ENCODE results near the gene PROSER3.
"Not testable (repeated sequence)": the region's sequence is repeated elsewhere in the genome, so short reads cannot be mapped to it uniquely, and the experiment has no call there.

PROSER3 gene

DNA sequence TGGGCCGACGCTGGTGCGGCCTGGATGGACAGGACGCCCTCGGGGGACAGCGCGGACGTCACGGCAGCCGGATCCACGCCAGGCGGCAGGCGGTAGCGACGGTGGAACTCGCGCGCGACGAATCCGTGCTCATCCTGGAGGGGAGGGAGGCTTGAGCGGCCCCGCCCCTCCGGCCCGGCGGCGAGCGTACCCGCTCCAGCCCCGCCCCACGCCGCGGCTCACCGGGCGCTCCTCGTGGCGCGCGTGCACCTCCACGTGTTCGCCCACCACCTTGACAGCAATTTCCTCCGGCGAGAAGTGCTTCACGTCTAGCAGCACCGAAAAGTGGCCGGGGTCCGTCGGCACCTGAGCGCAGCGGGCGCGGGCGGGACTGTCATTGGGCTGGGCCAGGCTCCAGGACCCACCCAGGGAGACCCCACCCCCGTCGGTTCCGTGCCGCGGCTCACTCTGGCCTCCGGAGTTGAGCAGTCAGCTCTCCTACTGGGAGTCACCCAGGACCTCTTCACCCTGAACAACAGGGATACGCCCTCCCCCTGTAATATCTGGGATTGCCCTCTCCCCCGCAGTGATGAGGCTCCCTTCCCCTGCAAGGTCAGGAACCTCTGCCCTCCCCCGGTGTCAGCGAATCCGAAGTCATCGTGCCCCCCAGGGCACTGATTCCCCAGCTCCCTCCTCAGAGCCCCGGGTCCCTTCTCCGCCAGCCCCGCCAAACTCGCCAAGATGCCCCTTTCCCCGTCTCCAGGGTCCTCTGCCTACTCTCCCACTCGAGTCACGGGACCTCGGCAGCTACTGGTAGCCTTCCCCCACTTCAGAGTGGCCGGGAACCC, 2.2 kb upstream of the PROSER3 start:
- peak; percentile 70 for DNase-seq

GRCh38 chr19:35756377-35757230, 1.4 kb upstream of the PROSER3 start, which contains the start of gene HSPB6:
Gene HSPB6 (minus strand): TSS chr19:35757029. CDS start chr19:35757008, 21 bp downstream.
- peak; percentile 76 for DNase-seq

GRCh38 chr19:35757231-35757748, 686 bp upstream of the PROSER3 start:
- DNase-seq = peak; percentile 98

GRCh38 chr19:35759697-35760096, 1.7 kb downstream of the PROSER3 start:
- peak; percentile 32 for DNase-seq

GRCh38 chr19:35760711-35761349, 2.9 kb downstream of the PROSER3 start:
- no peak for DNase-seq

DNA sequence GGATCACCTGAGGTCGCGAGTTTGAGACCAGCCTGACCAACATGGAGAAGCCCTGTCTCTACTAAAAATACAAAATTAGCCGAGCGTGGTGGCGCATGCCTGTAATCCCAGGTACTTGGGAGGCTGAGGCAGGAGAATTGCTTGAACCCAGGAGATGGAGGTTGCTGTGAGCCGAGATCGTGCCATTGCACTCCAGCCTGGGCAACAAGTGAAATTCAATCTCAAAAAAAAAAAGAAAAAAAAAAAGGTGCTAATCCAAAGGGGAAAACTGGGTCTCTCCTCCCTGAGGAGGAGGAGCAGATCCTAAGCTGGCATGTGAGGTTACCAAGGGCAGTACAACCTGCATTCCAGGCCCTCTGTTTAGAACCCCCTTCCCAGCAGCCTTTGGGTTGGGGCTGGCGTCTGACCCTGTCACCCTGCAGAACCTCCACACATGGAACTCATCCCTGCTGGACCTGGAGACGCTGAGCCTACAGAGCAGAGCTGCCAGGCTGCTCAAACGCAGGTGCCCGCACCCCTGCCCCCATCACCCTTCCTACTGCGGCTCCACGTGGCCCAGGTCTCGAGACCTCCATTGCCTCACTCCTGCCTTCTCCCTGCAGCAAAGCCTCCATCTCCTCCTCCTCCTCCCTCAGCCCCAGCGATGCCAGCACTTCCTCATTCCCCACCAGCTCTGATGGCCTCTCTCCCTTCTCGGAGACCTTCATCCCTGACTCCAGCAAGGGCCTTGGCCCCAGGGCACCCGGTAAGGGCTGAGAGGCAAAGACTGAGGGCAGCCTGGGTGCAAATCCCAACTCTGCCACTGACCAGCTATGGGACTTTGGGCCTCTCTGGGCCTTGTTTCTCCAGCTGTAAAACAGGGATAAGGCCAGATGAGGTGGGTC, 6.7 kb downstream of the PROSER3 start:
- peak; percentile 35 for DNase-seq

DNA sequence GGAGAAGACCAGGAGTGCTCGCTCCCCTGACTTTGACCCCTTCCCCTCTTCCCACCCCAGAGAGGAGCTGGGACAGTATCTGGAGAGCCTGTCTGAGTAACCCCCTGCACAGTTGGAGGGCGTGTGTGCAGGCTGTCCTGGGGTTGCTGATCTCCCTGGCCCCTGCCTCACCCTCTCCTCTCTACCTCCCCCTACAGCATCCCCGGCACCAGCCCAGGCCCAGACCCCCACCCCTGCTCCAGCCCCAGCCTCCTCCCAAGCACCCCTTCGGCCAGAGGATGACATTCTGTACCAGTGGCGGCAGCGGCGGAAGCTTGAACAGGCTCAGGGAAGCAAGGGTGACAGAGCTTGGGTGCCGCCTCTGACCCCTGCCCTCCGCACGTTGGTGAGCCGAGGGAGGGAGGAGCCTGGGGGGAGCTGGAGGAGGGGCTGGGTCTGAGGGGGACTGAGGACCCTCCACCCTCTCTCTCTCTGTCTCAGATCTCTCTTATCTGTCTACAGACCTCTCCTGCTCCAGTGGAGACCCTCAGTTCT, 8.7 kb downstream of the PROSER3 start:
- peak; percentile 42 for DNase-seq

DNA sequence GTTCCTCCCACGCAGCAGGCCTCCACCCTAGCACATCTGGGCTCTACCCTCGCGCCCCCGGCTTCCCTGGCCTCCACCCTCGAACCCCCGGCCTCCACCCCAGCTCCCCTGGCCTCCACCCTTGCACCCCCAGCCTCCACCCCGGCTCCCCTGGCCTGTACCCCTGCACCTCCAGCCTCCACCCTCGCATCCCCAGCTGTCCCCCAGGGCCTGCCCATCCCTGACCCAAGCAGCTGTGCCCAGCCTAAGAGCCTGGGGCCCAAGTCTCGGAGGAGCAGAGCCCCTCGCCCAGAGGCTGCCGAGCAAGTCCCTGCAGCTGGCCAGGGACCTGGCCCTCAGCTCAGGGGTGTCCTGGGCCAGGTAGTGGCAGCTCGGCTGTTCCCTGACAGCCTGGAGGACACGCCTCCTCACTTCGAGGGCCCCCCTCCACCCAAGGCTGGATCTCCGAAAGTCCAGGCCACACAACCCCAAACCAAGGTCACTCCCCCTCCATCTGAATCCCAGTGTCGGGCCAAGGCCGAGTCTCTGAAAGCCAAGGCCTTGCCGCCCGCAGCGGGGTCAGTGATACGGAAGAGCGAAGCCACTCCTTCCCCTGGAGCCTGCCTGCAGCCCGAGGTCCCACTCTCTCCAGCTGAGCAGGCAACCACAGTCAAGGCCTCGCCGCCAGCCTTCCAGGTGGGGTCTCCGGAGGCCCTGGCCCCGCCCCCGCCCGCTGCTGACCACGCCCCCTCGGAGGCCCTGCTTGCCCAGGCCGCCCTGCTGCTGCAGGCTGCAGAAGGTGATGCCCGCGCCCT, 9.5 kb downstream of the PROSER3 start:
- DNase-seq = peak; percentile 90

GRCh38 chr19:35768082-35768421, 10.1 kb downstream of the PROSER3 start:
- no peak for DNase-seq

- DNase-seq = not testable (repeated sequence)
Observed at GRCh38 chr19:35772362-35772761, 14.4 kb downstream of the PROSER3 start.

DNA sequence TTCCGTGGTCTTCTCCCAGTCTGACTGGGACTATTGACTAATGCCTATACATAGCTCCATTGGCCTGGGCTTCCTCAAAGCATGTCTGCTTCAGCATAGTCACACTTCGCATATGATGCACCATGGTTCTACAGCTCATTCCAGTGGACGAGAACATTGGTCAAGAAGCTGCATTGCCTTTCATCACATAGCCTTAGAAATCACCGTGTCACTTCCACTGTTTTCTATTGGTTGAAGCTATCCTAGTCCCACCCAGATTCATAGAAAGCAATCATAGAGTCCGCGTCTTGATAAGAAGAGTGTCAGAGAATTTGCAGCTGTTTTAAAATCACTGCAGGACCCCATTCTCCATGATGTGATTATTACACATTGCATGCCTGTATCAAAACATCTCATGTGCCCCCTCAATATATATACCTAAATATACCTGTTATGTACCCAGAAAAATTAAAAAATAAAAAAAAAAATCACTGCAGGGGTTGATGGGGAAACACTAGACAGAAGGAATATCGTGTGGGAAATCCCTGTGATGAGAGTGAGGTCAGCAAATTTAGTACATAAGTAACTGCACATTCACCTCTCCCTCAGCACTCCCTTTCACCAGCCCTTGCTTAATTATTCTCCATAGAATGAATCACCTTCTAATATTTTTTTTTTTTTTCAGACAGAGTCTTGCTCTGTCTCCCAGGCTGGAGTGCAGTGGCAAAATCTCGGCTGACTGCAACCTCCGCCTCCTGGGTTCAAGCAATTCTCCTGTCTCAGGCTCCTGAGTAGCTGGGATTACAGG, 15.2 kb downstream of the PROSER3 start:
- DNase-seq = no peak

DNA sequence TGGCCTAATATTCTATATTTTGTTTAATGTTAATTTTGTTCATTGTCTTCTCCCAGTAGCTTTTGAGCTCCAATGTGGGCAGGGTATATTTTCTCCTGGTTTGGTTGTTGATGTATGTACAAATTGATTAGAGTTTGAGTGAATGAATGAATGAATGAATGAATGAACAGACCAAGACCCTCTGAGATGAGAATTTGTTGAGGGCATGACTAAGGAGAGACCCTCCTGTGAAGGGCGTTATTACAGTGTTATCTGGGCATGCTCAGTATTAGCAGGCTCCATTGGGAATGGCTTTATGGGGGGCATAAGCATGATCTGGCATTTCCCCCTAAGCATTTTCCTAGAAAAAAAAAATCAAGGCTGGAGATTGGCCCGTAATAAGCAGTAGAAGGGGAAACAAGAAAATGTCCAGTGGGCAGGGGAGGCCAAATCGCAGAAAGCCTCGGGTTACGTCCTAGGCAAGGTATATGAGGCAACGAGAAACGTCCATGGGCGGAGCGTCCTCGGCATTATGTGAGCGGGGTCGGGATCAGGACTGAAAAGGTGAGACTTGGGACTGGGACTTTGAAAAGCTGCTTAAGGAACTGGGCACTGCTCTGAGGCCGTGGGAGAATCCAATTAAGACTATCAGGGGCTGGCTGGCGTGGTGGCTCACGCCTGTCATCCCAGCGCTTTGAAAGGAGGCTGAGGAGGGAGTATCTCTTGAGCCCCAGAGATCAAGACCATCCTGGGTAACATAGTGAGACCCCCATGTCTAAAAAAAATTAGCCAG, 16.5 kb downstream of the PROSER3 start:
- peak; percentile 50 for DNase-seq

DNA sequence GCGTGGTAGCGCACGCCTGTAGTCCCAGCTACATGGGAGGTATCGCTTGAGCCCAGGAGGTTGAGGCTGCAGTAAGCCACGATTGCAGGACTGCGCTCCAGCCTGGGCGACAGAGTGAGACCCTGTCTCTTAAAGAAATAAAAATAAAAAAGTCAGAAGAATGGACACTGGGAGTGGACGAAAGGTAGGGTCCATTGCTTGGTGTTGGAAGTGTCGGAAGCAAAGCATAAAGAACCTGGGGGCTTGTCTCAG, 17.0 kb downstream of the PROSER3 start:
- no peak for DNase-seq

GRCh38 chr19:35775298-35776101, 17.5 kb downstream of the PROSER3 start, which contains the start of gene ARHGAP33:
Gene ARHGAP33 (plus strand): TSS chr19:35775564. CDS start chr19:35775659, 95 bp downstream.
- peak; percentile 98 for DNase-seq

DNA sequence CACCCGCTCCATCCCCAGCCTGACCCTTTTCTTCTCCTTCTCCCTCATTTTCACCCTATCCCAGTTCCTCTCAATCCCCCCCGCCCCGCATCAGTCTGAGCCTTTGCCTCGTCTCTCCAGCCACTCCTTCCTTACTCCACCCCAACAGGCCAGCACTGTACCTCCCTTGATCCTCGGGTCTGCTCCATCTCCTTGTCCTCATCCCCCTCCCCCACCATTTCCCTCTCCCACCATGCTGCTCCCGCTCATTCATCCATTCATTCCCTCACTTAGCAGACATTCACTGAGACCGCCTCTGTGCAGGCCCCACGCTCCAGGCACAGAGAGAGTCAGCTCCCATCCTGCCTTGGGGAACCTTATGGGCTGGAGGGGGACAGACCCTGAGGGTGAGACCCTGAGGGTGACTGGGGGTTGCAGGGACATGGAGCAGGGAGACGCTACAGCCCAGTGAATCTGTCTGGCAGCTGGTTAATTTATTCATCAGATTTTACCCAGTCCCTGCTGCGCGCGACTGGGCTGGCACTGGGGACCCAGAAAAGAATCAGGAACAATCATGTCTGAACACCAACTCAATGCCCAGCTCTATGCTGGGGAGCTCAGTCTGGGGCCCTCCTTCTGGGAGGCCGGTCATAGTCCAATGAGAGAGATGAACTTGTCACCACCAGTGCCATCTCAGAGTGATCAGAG, 18.3 kb downstream of the PROSER3 start:
- DNase-seq = no peak

DNA sequence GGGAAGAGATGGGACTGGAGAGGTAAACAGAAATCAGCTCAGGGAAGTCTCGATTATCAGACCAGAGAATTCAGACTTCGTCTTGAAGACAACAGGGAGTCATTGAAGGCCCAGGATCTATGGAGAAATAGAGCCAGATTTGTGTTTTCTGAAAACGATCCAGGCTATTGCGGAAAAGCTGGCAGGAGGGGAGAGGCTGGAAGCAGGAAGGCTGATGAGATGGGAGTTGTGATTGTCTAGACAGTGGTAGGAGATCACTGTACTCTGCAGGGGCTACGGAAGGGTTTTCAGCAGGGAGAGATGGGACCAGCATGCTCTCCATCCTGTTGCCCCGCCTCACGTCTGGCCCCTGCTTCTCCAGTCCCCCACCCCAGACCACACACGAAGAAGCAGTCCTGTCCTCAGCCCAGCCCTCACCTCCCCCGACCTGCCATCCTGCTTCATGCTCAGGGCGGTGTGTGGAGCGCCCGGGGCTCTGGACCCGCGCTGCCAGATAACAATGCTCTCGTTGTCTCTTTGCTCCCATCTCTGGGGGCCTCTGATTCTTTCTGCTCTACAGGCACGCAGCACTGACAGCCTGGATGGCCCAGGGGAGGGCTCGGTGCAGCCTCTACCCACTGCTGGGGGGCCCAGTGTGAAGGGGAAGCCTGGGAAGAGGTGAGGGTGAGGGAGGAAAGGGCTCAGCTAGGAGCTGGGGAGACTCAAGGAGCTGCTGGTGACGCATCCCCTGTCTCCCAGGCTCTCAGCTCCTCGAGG, 19.3 kb downstream of the PROSER3 start:
- DNase-seq = peak; percentile 96

DNA sequence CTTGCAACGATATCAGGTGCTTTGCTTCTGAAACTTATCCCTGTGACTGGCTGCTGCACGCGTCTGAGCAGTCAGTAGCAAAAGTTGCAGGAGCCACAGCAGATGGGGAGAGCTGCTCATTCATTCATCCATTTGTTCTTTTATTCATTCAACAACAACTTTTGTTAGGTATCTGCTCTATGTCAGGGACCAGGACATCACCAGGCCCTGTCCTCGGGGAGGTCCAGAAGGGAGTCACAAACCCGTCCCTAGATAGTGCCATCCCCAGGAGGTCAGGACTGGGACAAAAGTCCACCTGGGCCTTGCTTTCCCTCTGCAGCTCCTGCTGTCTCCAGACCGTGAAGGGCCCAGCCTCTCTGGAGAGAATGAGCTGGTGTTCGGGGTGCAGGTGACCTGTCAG, 20.0 kb downstream of the PROSER3 start:
- no peak for DNase-seq

Data from islet precursor cell (in vitro differentiated cells).